Smooth muscle cell of the pulmonary artery (primary cell): ENCODE measurements around the gene TMEM248. TPM values are rescaled to one million over a fixed set of nuclear protein-coding genes. Genes with fewer than 3 reads are reported as not detected.

ENCODE experiments used
- total RNA-seq: library from RNA; depleted of rRNA; stranded (reverse); fragments of >200 nt; gene quantifications from 2 replicates; pipeline ENCODE4 v1.2.3, GENCODE V29; 2014

TMEM248 gene, protein sequence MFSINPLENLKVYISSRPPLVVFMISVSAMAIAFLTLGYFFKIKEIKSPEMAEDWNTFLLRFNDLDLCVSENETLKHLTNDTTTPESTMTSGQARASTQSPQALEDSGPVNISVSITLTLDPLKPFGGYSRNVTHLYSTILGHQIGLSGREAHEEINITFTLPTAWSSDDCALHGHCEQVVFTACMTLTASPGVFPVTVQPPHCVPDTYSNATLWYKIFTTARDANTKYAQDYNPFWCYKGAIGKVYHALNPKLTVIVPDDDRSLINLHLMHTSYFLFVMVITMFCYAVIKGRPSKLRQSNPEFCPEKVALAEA
- 95.1 and 109 TPM in 2 replicates for total RNA-seq

DNA sequence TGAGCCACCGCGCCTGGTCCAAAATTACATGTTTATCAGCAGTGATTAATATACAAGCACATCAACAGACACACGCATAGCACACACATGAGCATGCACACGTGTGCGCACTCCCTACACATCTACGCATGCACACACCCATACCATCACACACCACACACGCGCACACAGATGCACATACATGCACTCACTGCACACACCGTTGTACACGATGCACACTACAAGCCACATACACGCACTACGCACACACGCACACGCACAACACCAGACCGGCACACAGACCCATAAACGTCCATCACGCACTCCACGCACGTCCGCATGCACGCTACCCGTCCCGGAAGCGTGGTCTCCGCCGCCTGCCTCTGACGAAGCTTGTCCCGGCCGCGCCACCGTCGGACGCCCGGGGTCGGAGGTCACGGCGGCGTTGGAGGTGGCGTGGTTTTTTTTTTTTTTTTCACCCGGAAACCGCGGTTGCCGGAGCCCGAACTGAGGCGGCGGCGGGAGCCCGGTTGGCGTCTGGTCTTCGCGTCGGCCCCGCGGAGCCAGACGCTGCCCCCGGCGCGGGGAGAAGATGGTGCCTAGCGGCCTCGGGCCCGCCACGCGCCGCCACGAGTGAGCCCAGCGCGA lies at the start of gene TMEM248:
Gene TMEM248, plus strand, starts transcription at position 457 of the 627 bp plus-strand sequence. CDS start 20,641 bp downstream, outside the sequence.

DNA sequence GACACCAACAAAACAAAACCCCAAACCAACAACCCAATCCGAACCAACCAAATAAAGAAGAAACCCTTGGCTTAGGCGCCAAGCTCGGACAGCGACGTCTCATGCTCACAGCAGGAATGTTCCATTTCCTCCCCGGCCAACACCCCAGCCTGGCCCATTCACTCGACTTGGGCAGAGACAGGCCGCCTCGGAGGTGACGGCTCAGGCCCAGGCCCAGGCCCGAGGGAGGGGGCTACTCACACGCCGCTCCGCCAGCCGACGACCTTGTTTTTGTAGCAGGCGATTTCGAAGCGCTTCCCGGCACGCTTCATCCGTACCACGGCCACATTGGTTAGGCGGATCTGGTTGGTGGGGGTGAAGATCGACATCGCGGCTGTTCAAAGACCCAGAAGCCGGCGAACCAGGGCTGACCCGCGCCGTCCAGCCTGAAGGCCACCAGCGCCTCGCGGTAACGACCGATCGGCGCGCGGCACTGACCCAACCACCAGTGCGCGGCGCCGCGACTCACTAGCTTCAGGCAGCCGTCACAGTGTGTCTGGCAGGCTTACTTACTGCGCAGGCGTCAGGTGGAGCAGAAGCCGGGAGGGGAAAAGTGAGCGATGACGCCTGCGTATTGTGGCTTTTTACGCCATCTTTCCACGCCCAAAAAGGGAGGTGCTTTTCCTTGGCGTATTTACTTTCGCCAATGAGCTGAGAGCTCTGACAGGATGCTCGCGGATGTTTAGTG lies 74.2 kb downstream of the TMEM248 start, which contains the start of gene SBDS:
Gene SBDS, minus strand, starts transcription at position 537 of the 727 bp plus-strand sequence. Its CDS starts 169 bp downstream, at position 368.

DNA sequence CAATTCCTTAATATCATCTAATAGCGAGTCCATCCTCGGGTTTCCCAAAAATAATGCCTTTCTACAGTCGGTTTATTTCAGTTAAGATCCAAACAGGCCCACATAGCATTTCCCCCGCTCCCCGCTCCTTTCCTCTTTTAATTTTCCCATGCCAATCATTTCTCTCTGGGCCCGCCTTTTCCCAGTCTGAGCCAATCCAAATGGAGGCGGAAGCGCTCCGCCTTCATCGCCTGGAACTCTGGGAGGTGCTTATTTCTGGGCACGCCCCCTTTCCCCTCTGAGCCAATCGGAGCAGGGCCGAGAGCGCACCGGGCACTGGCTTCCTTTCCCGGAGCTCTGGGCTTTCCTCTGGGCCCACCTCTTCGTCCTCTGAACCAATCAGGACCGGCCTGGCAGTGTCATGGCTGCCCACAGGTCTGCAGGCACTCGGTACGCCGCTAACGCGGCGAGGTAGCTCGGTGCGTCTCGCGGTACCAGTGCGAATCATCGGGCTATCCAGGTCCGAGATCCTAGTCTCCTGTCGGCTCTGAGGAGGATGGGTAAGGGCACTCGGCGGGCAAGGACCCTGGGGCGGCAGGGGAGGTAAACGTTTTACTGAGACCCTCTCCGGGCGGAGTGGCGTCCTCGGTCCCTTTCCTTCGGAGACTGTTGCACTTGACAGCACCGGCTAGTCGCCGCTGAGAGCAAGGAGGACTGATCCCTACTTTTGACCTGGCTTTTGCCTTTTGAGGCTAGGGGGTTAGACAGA lies 75.6 kb downstream of the TMEM248 start, which contains the start of gene TYW1:
Gene TYW1, plus strand, starts transcription at position 390 of the 748 bp plus-strand sequence. Its CDS starts 146 bp downstream, at position 536.

Other genes starting within 250 kb of the TMEM248 start
- 47.3 and 49.4 TPM in 2 replicates for gene RABGEF1, start 180.5 kb upstream of the TMEM248 start, total RNA-seq
- 89.3 and 94.0 TPM in 2 replicates for gene SBDS, start 74.4 kb downstream of the TMEM248 start, total RNA-seq
- gene TYW1, start 75.6 kb downstream of the TMEM248 start, total RNA-seq, result 15.1 and 16.2 TPM in 2 replicates